ENCODE data around the gene KLF11. TPM values are rescaled to one million over a fixed set of nuclear protein-coding genes. Genes with fewer than 3 reads are reported as not detected.

The KLF11 gene
- total RNA-seq, 2 donors from 2014 or later: 1.1 to 7.5 TPM

- H3K27ac Mint-ChIP-seq: no peak overlapping the region
- H3K36me3 Mint-ChIP-seq: no peaks in the 10 kb centered on the region
- DNase-seq (ENCODE audit: low spot score in 2 of 2): no peak
- H3K9me3 Mint-ChIP-seq: no peaks in the 10 kb centered on the region
- no peak for ATAC-seq
Observed at GRCh38 chr2:10031886-10032745, 11.2 kb upstream of the KLF11 start.

GRCh38 chr2:10032746-10033105, 10.6 kb upstream of the KLF11 start:
- Mint-ChIP-seq H3K27ac (no peak overlapping the region), H3K36me3 (no peaks in the 10 kb centered on the region), H3K9me3 (no peaks in the 10 kb centered on the region)
- ATAC-seq (no peak), DNase-seq (ENCODE audit: low spot score in 2 of 2) (no peak)

- H3K9me3 Mint-ChIP-seq: no peaks in the 10 kb centered on the region
- no peaks in the 10 kb centered on the region for H3K36me3 Mint-ChIP-seq
- H3K27ac Mint-ChIP-seq: no peak overlapping the region
- no peak for DNase-seq (ENCODE audit: low spot score in 2 of 2)
- no peak for ATAC-seq
Observed at GRCh38 chr2:10033251-10034006, 9.9 kb upstream of the KLF11 start.

DNA sequence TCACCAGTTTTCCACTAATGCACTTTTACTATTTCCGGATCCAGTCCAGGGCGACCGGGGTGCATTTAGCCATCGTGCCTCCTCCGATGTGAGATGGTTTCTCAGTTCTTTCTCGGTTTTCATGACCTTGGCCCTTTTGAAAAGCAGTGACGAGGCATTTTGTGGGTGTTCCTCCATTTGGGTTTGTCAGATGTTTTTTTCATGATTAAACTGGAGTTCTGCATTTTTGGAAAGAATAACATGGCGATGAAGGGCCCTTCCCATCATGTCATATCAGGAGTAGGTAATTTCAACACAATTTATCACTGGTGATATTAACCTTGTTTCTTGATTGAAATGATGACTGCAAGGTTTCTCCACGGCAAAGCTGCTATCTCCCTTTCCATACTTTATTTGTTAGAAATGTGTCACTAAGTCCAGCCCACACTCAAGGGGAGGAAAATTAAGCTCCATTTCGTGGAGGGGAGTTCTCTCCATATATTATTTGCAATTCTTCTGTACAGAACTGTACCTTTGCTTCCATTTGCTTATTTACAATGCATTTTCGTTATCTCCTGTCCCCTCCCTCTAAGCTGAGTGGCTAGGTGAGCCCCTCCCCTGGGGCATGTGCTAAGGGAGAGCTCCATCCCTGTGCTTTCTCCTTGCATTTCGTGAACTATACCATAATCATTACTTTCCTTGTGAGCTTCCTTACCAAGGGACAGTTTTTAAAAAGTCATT, 8.9 kb upstream of the KLF11 start:
- H3K9me3 Mint-ChIP-seq: no peaks in the 10 kb centered on the region
- no peaks in the 10 kb centered on the region for H3K36me3 Mint-ChIP-seq
- ATAC-seq (no peak), DNase-seq (ENCODE audit: low spot score in 2 of 2) (no peak)
- no peak overlapping the region for H3K27ac Mint-ChIP-seq

- DNase-seq (ENCODE audit: low spot score in 2 of 2): no peak
- Mint-ChIP-seq H3K36me3 (no peaks in the 10 kb centered on the region), H3K27ac (no peak overlapping the region), H3K9me3 (no peaks in the 10 kb centered on the region)
- ATAC-seq: peak in 1 of 2 donors; percentile 68
Observed at GRCh38 chr2:10035053-10035422, 8.3 kb upstream of the KLF11 start.

- Mint-ChIP-seq H3K9me3 (no peaks in the 10 kb centered on the region), H3K36me3 (no peaks in the 10 kb centered on the region), H3K27ac (no peak overlapping the region)
- no peak for DNase-seq (ENCODE audit: low spot score in 2 of 2)
- ATAC-seq: no peak
Observed at GRCh38 chr2:10035633-10036032, 7.7 kb upstream of the KLF11 start.

- H3K27ac Mint-ChIP-seq: no peak overlapping the region
- DNase-seq (ENCODE audit: low spot score in 2 of 2) (no peak), ATAC-seq (peak; percentile 73 to 79)
- H3K9me3 Mint-ChIP-seq: no peaks in the 10 kb centered on the region
- no peaks in the 10 kb centered on the region for H3K36me3 Mint-ChIP-seq
Observed at GRCh38 chr2:10036095-10036884, 7.1 kb upstream of the KLF11 start.

DNA sequence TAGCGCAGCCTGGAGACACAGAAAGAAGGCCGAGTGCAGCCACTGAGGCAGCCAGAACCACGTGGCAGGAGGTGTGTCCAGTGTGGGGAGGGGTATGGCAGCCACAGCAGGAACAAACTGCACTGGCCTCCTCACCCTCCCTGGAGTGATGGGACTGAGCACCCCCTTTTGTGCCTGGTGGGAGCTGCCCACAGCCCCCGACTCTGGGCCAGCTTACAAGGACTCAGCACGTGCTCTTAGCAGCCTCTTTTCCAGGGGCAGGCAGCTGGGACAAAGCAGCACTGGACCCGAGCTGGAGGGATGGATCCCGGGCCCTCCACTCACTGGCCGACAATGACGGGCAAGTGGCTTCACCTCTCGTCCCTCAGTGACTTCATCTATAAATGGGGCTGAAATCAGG, 5.2 kb upstream of the KLF11 start:
- Mint-ChIP-seq H3K27ac (no peak overlapping the region), H3K9me3 (no peaks in the 10 kb centered on the region), H3K36me3 (peaks cover 6% of the 10 kb centered on the region in 2 donors)
- DNase-seq (ENCODE audit: low spot score in 2 of 2): no peak
- ATAC-seq: no peak

DNA sequence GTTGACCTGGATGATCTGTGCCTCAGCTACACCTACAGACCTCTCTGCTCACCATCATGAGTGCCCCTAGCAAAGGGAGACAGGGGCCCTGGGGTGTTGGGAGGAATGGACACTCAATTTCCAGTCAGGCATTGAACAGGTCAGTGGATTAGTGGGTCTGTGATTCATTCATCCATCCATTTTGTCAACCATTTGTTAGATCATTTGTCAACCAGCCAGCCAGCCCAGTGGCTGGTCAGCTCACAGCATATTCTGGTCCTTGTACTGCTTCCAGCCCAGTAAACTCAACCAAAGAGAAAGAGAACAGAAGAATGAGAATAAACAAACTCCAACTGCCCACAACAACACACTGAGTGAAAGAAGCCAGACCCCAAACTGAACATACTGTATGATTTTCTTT, 4.6 kb upstream of the KLF11 start:
- Mint-ChIP-seq H3K9me3 (no peaks in the 10 kb centered on the region), H3K27ac (peak overlapping the region in 1 of 2 donors; percentile 32), H3K36me3 (peaks cover 6% of the 10 kb centered on the region in 2 donors)
- no peak for ATAC-seq
- DNase-seq (ENCODE audit: low spot score in 2 of 2): no peak

DNA sequence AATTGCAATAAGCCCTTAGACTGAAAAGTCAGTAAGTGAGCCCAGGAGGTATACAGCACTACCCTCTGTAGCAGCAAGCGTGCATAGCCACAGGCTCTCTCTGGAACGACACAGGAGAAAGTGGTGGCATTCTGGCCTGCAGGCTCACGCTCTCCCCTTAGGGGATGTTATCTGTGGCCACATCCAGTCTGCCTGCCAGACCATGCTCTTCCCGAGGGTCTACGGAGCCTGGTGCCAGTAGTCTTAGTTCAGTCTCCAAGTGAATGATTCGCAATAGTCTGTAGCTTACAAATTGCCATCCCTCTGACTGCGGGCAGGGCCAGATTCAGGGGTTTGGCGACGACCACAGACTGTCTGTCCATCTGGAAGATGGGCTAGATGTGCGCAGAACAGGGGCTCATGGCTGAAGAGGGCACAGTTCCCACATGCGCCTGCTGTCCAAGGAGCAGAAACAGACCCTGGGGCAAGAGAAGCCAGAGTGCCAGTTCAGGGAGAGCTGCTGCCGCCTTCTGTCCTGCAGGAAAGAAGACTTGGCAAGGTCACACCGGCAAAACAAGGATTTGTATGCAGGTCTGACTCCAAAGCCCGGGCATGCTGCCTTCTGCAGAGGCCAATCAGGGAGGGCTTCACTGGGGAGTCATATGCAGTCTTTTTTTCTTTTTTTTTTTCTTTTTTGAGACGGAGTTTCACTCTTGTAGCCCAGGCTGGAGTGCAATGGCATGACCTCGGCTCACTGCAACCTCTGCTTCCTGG, 3.5 kb upstream of the KLF11 start:
- DNase-seq (ENCODE audit: low spot score in 2 of 2): no peak

GRCh38 chr2:10041711-10042110, 1.6 kb upstream of the KLF11 start:
- no peak for ATAC-seq
- H3K9me3 Mint-ChIP-seq: no peaks in the 10 kb centered on the region
- H3K36me3 Mint-ChIP-seq: peaks cover 6% of the 10 kb centered on the region in 2 donors
- no peak for DNase-seq (ENCODE audit: low spot score in 2 of 2)
- no peak overlapping the region for H3K27ac Mint-ChIP-seq

More for the DNA sequence above, 3.5 kb upstream of the KLF11 start:
- H3K27ac Mint-ChIP-seq: no peak overlapping the region
- ATAC-seq: no peak
- peaks cover 6% of the 10 kb centered on the region in 2 donors for H3K36me3 Mint-ChIP-seq
- H3K9me3 Mint-ChIP-seq: no peaks in the 10 kb centered on the region

DNA sequence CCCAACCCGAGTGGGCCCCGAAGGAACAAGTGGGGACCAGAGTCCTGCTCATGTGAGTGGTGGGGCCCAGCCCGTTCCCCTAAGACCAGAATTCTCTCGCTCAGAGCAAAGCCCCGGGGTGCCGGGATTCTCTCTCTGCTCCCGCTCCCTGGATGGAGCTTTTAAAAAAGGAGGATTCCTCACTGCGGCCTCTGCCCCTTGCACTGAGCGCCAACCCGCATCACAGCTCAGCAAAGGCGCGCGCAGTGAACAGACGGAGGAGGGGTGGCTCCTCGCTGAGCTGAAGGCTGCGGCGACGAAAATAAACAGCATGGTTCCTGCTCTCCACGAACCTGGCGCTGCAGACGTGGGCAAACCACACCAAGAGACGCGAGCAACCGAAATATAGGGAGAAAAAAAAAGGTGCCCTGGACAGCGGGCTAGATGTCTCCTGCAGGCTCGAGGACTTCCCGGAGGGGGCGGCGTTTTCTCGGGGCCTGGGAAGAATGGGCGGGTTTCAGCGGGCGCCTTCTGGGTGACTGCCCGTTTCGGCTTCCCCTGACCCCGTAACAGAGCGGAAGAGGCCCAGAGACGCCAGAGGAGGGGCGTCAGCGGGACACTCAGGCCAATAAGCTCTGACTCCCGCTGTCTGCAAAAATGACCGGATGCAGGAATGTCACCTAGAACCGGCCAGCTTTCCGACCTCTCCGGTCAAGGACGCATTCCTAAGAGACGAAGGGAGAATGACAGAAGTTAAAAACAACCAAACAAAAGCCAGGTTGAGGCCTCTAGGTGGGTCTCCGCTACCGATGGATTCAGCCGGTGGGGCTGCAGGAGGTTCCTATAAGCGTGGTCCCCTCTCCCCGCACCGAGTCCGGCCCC, 819 bp upstream of the KLF11 start:
- DNase-seq (ENCODE audit: low spot score in 2 of 2) (peak in 1 of 2 donors; percentile 29), ATAC-seq (no peak)
- peak overlapping the region in 1 of 2 donors; percentile 87 for H3K27ac Mint-ChIP-seq
- H3K36me3 Mint-ChIP-seq: peaks cover 6% of the 10 kb centered on the region in 2 donors
- H3K9me3 Mint-ChIP-seq: no peaks in the 10 kb centered on the region

DNA sequence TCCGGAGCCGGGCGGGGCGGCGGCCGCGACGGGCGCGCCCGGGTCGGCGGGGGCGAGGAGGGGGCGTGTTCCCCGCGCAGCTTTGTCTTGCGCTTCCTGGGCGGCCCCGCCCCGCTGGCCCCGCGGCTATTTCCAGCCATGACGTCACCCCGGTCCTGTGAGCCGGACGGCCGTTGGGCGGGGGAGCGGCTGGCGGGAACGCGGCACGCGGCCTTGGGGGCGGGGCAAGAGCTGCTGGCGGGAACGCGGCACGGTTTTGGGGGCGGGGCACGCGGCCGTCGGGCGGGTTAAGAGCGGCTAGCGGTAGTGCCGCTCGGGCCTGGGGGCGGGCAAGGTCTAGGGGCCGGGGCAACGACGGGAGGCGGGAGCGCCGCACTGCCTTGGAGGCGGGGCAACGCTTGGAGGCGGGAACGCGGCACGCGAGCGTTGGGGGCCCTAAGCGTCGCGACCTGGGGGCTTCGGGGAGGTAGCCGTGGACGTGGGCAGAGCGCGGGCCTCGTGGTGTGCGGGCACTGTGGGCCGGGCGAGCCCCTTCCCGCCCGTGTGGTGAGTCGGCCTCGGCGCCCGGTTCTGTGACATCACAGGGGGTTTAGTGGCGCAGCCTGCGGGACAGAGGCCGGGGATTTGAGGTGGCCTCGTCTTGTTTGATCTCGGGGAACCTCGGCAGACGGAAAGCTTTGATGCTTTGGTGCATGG, 704 bp downstream of the KLF11 start:
- peak overlapping the region; percentile 5 to 48 for H3K27ac Mint-ChIP-seq
- peaks cover 6% of the 10 kb centered on the region in 2 donors for H3K36me3 Mint-ChIP-seq
- DNase-seq (ENCODE audit: low spot score in 2 of 2): peak; percentile 82 to 99
- peak; percentile 83 to 87 for ATAC-seq
- H3K9me3 Mint-ChIP-seq: no peaks in the 10 kb centered on the region

DNA sequence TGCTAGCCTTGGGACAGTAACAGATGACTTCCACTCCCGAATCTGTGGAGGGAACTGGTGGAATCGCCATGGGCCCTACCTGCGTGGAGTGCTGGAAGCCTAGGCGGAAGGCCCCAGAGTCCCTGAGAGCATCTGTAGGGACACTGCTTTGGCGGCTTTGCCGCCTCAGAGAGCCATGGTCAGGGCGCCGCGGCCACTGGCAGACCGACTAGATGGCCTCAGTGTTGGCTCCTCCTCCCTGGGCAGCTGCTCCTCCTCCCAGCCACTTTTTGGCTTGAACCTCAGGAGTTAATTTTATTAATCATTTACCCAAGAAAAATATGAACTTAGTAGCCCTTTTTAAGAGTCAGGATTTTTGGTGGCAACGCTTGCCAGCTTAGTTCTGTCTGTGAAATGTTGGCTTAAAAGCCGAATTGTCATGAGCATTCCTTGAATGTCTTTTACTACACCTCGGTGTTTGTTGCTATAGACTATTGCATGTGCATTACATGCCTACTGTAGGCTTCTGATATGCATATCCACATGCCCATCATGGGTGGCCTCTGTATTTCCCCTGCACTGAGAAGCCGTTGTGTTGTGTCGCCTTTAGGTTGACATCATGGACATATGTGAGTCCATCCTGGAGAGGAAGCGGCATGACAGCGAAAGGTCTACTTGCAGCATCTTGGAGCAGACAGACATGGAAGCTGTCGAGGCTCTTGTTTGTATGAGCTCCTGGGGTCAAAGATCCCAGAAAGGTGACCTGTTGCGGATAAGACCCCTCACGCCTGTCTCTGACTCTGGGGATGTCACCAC, 2.4 kb downstream of the KLF11 start:
- DNase-seq (ENCODE audit: low spot score in 2 of 2): no peak
- no peak for ATAC-seq
- no peak overlapping the region for H3K27ac Mint-ChIP-seq
- H3K36me3 Mint-ChIP-seq: peaks cover 6% of the 10 kb centered on the region in 2 donors
- H3K9me3 Mint-ChIP-seq: no peaks in the 10 kb centered on the region
